ACC112 (cell line): Measurements from ENCODE around the gene CHPT1.

Experiments used
- H2AFZ ChIP-seq: fragments of 200-600 bp; sonication (generic); one replicate; pipeline ENCODE4 v1.6.0; 2017; ENCODE audit warnings: antibody characterized with exemption, low read length; ENCODE audit not compliant: unreplicated experiment
- H3K27ac ChIP-seq: fragments of 200-600 bp; sonication (generic); 2 replicates; pipeline ENCODE4 v1.5.1; 2014; ENCODE audit warnings: low read depth, mild to moderate bottlenecking, antibody characterized with exemption, low read length, moderate library complexity
- H3K27me3 ChIP-seq: fragments of 200-600 bp; sonication (generic); 2 replicates; pipeline ENCODE4 v1.6.1; 2014; ENCODE audit warnings: mild to moderate bottlenecking, antibody characterized with exemption, low read length, moderate library complexity, mixed read lengths; ENCODE audit not compliant: insufficient read depth
- H3K36me3 ChIP-seq: fragments of 200-600 bp; sonication (generic); 2 replicates; pipeline ENCODE4 v1.6.1; 2016; ENCODE audit warnings: mild to moderate bottlenecking, antibody characterized with exemption, low read length, moderate library complexity, mixed read lengths; ENCODE audit not compliant: insufficient read depth
- H3K4me1 ChIP-seq: fragments of 200-600 bp; sonication (generic); one replicate; pipeline ENCODE4 v1.6.1; 2016; ENCODE audit warnings: low read length, mixed read lengths; ENCODE audit not compliant: insufficient read depth, unreplicated experiment, control insufficient read depth
- H3K4me3 ChIP-seq: fragments of 200-600 bp; sonication (generic); 2 replicates; pipeline ENCODE4 v1.5.1; 2014; ENCODE audit warnings: mild to moderate bottlenecking, low read depth, low read length
- H3K79me2 ChIP-seq: fragments of 200-600 bp; sonication (generic); one replicate; pipeline ENCODE4 v1.6.0; 2016; ENCODE audit warnings: low read length; ENCODE audit not compliant: control insufficient read depth, unreplicated experiment, insufficient read depth

CHPT1 gene

GRCh38 chr12:101685092-101685491 is 12.3 kb upstream of the CHPT1 start:
- Histone ChIP-seq H3K36me3 (no peaks in the 10 kb centered on the region), H2AFZ (no peak overlapping the region)

DNA sequence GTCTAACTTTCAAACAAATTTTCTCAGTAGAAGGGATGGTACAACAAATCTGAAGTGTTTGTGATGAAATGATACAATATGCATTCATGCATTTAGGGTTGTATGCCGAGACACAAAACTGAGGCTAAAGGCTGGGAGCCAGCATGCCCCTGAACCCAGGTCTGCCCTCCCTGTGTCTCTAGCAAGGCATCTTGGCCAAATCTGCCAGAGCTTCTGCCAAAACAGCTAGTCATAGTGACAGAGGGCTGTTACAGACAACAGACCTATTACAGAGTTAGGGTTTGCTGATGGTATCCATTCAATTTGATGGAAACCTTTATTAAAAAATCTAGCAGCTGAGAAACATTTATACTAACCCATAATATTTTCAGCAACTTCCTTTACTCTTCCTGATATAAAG is 11.3 kb upstream of the CHPT1 start:
- Histone ChIP-seq H3K4me3 (no peak overlapping the region), H3K79me2 (no peaks in the 10 kb centered on the region), H2AFZ (no peak overlapping the region), H3K4me1 (no peaks in the 10 kb centered on the region), H3K27ac (no peak overlapping the region), H3K27me3 (peaks cover 27% of the 10 kb centered on the region), H3K36me3 (no peaks in the 10 kb centered on the region)

More at GRCh38 chr12:101685092-101685491, 12.3 kb upstream of the CHPT1 start:
- H3K4me1 ChIP-seq: no peaks in the 10 kb centered on the region
- peaks cover 32% of the 10 kb centered on the region for H3K27me3 ChIP-seq
- H3K79me2 ChIP-seq: no peaks in the 10 kb centered on the region
- no peak overlapping the region for H3K27ac ChIP-seq
- H3K4me3 ChIP-seq: no peak overlapping the region

DNA sequence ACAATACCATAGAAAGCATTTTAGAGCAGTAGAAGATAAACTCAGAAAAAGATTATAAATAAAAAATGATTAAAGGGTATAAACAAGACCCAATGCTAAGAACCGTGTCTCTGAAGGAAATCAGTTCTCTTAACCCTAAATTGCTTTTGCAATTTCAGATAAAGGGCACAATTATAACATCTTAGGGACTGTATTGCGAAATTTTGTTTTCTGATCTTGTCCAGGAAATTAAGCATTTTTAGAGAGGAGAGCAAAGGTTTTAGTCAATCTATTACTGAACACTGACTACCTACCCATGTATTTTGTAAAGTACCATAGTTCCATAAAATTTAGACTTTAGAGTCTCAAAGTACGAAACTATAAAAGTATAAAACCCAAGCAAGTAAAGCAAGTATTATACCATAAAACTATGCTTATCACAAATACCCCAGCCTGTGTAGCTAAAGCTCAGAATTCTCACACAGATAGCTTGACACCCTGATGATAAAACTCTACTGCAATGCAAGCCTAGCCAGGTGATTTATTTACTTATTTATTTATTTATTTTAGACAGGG is 6.8 kb upstream of the CHPT1 start:
- Histone ChIP-seq H2AFZ (no peak overlapping the region), H3K27me3 (0 out of 2 replicates have a peak, but pooled peaks cover 4% of the 10 kb centered on the region), H3K4me1 (no peaks in the 10 kb centered on the region)

GRCh38 chr12:101691503-101692096 is 5.8 kb upstream of the CHPT1 start:
- no peaks in the 10 kb centered on the region for H3K79me2 ChIP-seq
- H3K36me3 ChIP-seq: no peaks in the 10 kb centered on the region
- no peak overlapping the region for H3K4me3 ChIP-seq
- H3K27ac ChIP-seq: no peak overlapping the region
- no peaks in the 10 kb centered on the region for H3K4me1 ChIP-seq
- H3K27me3 ChIP-seq: no peaks in the 10 kb centered on the region
- H2AFZ ChIP-seq: no peak overlapping the region

More for the DNA sequence above, 6.8 kb upstream of the CHPT1 start:
- H3K4me3 ChIP-seq: no peak overlapping the region
- H3K36me3 ChIP-seq: no peaks in the 10 kb centered on the region
- H3K79me2 ChIP-seq: no peaks in the 10 kb centered on the region
- H3K27ac ChIP-seq: no peak overlapping the region

DNA sequence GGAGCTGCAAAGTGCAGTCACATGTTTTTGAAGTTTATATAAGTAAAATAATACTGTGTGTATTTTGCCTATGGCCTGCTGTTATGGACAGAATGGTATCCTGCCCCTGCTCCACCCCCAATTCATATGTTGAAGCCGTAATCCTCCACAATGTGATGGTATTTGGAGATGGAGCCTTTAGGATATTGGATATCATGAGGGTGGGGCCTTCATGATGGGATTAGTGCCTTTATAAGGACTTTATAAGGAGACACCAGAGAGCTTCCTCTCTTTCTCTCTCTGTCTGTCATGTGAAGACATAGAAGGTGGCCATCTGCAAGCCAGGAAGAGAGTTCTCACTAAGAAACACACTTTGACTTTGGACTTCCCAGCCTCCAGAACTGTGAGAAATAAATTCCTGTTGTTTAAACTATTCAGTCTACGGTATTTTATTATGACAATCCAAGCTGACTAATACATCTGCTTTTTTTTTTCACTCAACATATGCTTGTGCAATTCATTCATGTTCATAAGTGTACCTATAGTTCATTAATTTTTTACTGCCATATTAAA is 3.1 kb upstream of the CHPT1 start:
- Histone ChIP-seq H3K4me3 (no peak overlapping the region), H3K36me3 (no peaks in the 10 kb centered on the region), H3K27ac (no peak overlapping the region), H2AFZ (no peak overlapping the region), H3K27me3 (no peaks in the 10 kb centered on the region), H3K4me1 (peaks cover 4% of the 10 kb centered on the region), H3K79me2 (peaks cover 12% of the 10 kb centered on the region)

- H2AFZ ChIP-seq: no peak overlapping the region
- peaks cover 4% of the 10 kb centered on the region for H3K4me1 ChIP-seq
- no peaks in the 10 kb centered on the region for H3K27me3 ChIP-seq
- H3K79me2 ChIP-seq: peaks cover 18% of the 10 kb centered on the region
- no peaks in the 10 kb centered on the region for H3K36me3 ChIP-seq
- no peak overlapping the region for H3K4me3 ChIP-seq
- no peak overlapping the region for H3K27ac ChIP-seq
Measured at GRCh38 chr12:101694986-101695385, 2.5 kb upstream of the CHPT1 start.

DNA sequence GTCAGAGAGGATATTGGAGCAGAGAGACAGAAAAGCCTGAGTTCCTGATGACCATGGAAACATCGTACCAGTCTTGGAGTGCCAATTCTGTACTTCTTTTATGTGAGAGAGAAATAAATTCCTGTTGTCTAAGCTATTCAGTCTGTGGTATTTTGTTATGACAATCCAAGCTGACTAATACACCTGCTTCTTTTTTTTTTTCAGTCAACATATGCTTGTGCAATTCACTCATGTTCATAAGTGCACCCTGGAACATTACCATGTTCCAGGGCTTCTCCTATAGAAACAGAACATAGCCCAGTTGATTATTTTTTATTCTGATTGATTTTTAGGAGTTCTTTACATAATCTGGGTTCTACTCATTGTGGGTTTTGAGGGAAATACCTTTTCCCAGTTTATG is 1.7 kb upstream of the CHPT1 start:
- Histone ChIP-seq H2AFZ (no peak overlapping the region), H3K4me3 (no peak overlapping the region), H3K4me1 (peaks cover 4% of the 10 kb centered on the region), H3K27ac (no peak overlapping the region), H3K36me3 (no peaks in the 10 kb centered on the region), H3K27me3 (no peaks in the 10 kb centered on the region), H3K79me2 (peaks cover 20% of the 10 kb centered on the region)

- Histone ChIP-seq H3K4me1 (peaks cover 4% of the 10 kb centered on the region), H3K4me3 (peak overlapping the region; percentile 92), H3K27me3 (no peaks in the 10 kb centered on the region), H3K36me3 (no peaks in the 10 kb centered on the region), H2AFZ (peak overlapping the region; percentile 97), H3K79me2 (peaks cover 28% of the 10 kb centered on the region), H3K27ac (no peak overlapping the region)
Measured at GRCh38 chr12:101696251-101697196, 916 bp upstream of the CHPT1 start.

GRCh38 chr12:101697930-101698799 is 725 bp downstream of the CHPT1 start:
- Histone ChIP-seq H3K27ac (peak overlapping the region; percentile 17; the same call in 1 of the 2 replicates), H3K36me3 (no peaks in the 10 kb centered on the region), H3K27me3 (no peaks in the 10 kb centered on the region), H3K4me3 (peak overlapping the region; percentile 92), H3K4me1 (peaks cover 4% of the 10 kb centered on the region), H3K79me2 (peaks cover 39% of the 10 kb centered on the region), H2AFZ (peak overlapping the region; percentile 97)
